IMR-90 (cell line): ENCODE data around the gene KIAA0232. TPM values are rescaled to one million over a fixed set of nuclear protein-coding genes. Genes with fewer than 3 reads are reported as not detected.

ENCODE experiments used
- ATAC-seq: fragments of 200-7000 bp; cut with Tn5 transposase; 2 replicates; pipeline ENCODE4 v1.9.1; 2020; ENCODE audit warnings: low read depth, mild to moderate bottlenecking, moderate library complexity
- Bru-seq: library from RNA; stranded (reverse); fragments of 400-500 nt; gene quantifications from one replicate; lab custom pipeline; 2021; lab: Mats Ljungman, UMichigan
- BruChase-seq, 2 experiments: library from RNA; stranded (reverse); fragments of 400-500 nt; gene quantifications; one replicate each; lab custom pipeline; 2021; lab: Mats Ljungman, UMichigan
- BruUV-seq: library from RNA; stranded (reverse); fragments of 400-500 nt; replicated peaks from 2 replicates; lab custom pipeline; 2021; lab: Mats Ljungman, UMichigan
- CTCF ChIA-PET: fragments of 300-600 bp; formaldehyde crosslinking; extraction: SDS; loops from one replicate; lab custom pipeline; 2021; ENCODE audit warnings: antibody characterized with exemption; lab: Yijun Ruan, JAX
- POLR2A ChIA-PET: fragments of 300-600 bp; sonication (Branson Sonifier 250); formaldehyde crosslinking; loops from one replicate; lab custom pipeline; 2022; ENCODE audit warnings: antibody characterized with exemption; ENCODE audit not compliant: unreplicated experiment; lab: Charles Lee
- DNase-seq: peaks from one replicate; pipeline ENCODE4 v3.0.0; 2013
- H2AFZ ChIP-seq: replicated peaks from 2 replicates; pipeline ENCODE3; 2013; ENCODE audit warnings: low read length, mild to moderate bottlenecking; ENCODE audit not compliant: poor library complexity
- H2AK5ac ChIP-seq: 2 replicates; pipeline ENCODE4 v1.6.1; 2013; ENCODE audit warnings: low read depth, low read length, inconsistent platforms
- H2AK9ac ChIP-seq: replicated peaks from 2 replicates; pipeline ENCODE3; 2013; ENCODE audit warnings: mild to moderate bottlenecking, low read depth, low read length, moderate library complexity; ENCODE audit not compliant: poor library complexity
- H2BK120ac ChIP-seq: 2 replicates; pipeline ENCODE4 v1.6.1; 2013; ENCODE audit warnings: low read depth, low read length, inconsistent platforms
- H2BK15ac ChIP-seq: 3 replicates; pipeline ENCODE4 v1.6.1; 2013; ENCODE audit warnings: low read depth, low read length, inconsistent platforms
- H2BK20ac ChIP-seq: 2 replicates; pipeline ENCODE4 v1.6.1; 2013; ENCODE audit warnings: low read depth, mild to moderate bottlenecking, inconsistent platforms, low read length, moderate library complexity
- H2BK5ac ChIP-seq: 2 replicates; pipeline ENCODE4 v1.6.1; 2013; ENCODE audit warnings: mild to moderate bottlenecking, low read depth, low read length, inconsistent platforms; ENCODE audit not compliant: poor library complexity, severe bottlenecking
- H3K14ac ChIP-seq: replicated peaks from 2 replicates; pipeline ENCODE4 v1.6.1; 2013; ENCODE audit warnings: low read depth, low read length, inconsistent platforms
- H3K18ac ChIP-seq: 2 replicates; pipeline ENCODE4 v1.6.1; 2013; ENCODE audit warnings: low read depth, low read length, control low read depth
- H3K23ac ChIP-seq: 2 replicates; pipeline ENCODE4 v1.6.1; 2013; ENCODE audit warnings: low read depth, low read length, inconsistent platforms
- H3K27ac ChIP-seq: 2 replicates; pipeline ENCODE4 v1.5.1; 2013; ENCODE audit warnings: mild to moderate bottlenecking, control low read depth, low read length; ENCODE audit not compliant: insufficient read depth
- H3K27me3 ChIP-seq: 2 replicates; pipeline ENCODE4 v1.6.1; 2013; ENCODE audit warnings: low read length; ENCODE audit not compliant: control insufficient read depth, insufficient read depth
- H3K36me3 ChIP-seq: 2 replicates; pipeline ENCODE4 v1.6.1; 2013; ENCODE audit warnings: low read length, mixed read lengths; ENCODE audit not compliant: control insufficient read depth, insufficient read depth
- H3K4ac ChIP-seq: 2 replicates; pipeline ENCODE4 v1.6.1; 2013; ENCODE audit warnings: low read depth, low read length, inconsistent platforms
- H3K4me1 ChIP-seq: 2 replicates; pipeline ENCODE4 v1.6.1; 2013; ENCODE audit warnings: low read length, mixed read lengths; ENCODE audit not compliant: control insufficient read depth, insufficient read depth
- H3K4me2 ChIP-seq: 2 replicates; pipeline ENCODE4 v1.6.1; 2013; ENCODE audit warnings: low read depth, mild to moderate bottlenecking, control low read depth, low read length, moderate library complexity
- H3K4me3 ChIP-seq: 2 replicates; pipeline ENCODE4 v1.5.1; 2013; ENCODE audit warnings: low read depth, mild to moderate bottlenecking, control low read depth, low read length, moderate library complexity; ENCODE audit not compliant: insufficient read depth
- H3K56ac ChIP-seq: 2 replicates; pipeline ENCODE4 v1.6.1; 2013; ENCODE audit warnings: low read length, inconsistent platforms; ENCODE audit not compliant: insufficient read depth; ENCODE audit errors: extremely low read depth
- H3K79me1 ChIP-seq, 2 experiments: 2 replicates each; pipeline ENCODE4 v1.6.1; 2013; ENCODE audit warnings: low read length in 2 of 2, inconsistent platforms in 1 of 2, low read depth in 1 of 2
- H3K9ac ChIP-seq: 2 replicates; pipeline ENCODE4 v1.6.1; 2013; ENCODE audit warnings: low read depth, low read length, control low read depth
- H3K9me1 ChIP-seq: 2 replicates; pipeline ENCODE4 v1.6.1; 2013; ENCODE audit warnings: low read length, inconsistent platforms; ENCODE audit not compliant: insufficient read depth
- H3K9me3 ChIP-seq: 2 replicates; pipeline ENCODE4 v1.6.1; 2013; ENCODE audit warnings: low read length; ENCODE audit not compliant: control insufficient read depth, insufficient read depth
- H4K20me1 ChIP-seq: 2 replicates; pipeline ENCODE4 v1.6.1; 2013; ENCODE audit warnings: low read length, inconsistent platforms; ENCODE audit not compliant: insufficient read depth
- H4K5ac ChIP-seq: 2 replicates; pipeline ENCODE4 v1.6.1; 2013; ENCODE audit warnings: mild to moderate bottlenecking, low read depth, low read length, control low read depth
- H4K8ac ChIP-seq, 2 experiments: 2 replicates each; pipeline ENCODE4 v1.6.1; 2013; ENCODE audit warnings: low read depth in 2 of 2, low read length in 2 of 2, control low read depth in 1 of 2, inconsistent platforms in 1 of 2
- H4K91ac ChIP-seq: 2 replicates; pipeline ENCODE4 v1.6.1; 2013; ENCODE audit warnings: low read depth, low read length, inconsistent platforms; ENCODE audit not compliant: insufficient read depth
- CEBPB ChIP-seq: IDR thresholded peaks from 2 replicates; pipeline ENCODE4 v1.6.1; 2012; ENCODE audit warnings: low read depth, low read length, improper control_type of control experiment
- CHD1 ChIP-seq: IDR thresholded peaks from 2 replicates; pipeline ENCODE4 v1.6.1; 2012; ENCODE audit warnings: low read depth, low read length, improper control_type of control experiment
- MXI1 ChIP-seq: IDR thresholded peaks from 2 replicates; pipeline ENCODE4 v1.6.1; 2012; ENCODE audit warnings: low read depth, mild to moderate bottlenecking, low read length, moderate library complexity, borderline replicate concordance
- NFE2L2 ChIP-seq: fragments of 150-350 bp; IDR thresholded peaks from 2 replicates; pipeline ENCODE4 v1.6.1; 2016; ENCODE audit warnings: low read depth, mild to moderate bottlenecking, low read length
- RAD21 ChIP-seq: IDR thresholded peaks from 2 replicates; pipeline ENCODE4 v1.6.1; 2012; ENCODE audit warnings: low read length, improper control_type of control experiment
- RFX5 ChIP-seq: IDR thresholded peaks from 2 replicates; pipeline ENCODE4 v1.8.0; 2012; ENCODE audit warnings: low read depth, mild to moderate bottlenecking, low read length, moderate library complexity
- USF2 ChIP-seq: fragments of 150-350 bp; IDR thresholded peaks from 2 replicates; pipeline ENCODE4 v1.6.1; 2017; ENCODE audit warnings: mild to moderate bottlenecking, antibody characterized with exemption, low read length, low read depth
- WGBS, 2 experiments: methylation state at CpG; one replicate each; pipeline versions ENCODE4 v1.1.5 to v1.1.7; 2013; ENCODE audit warnings: missing lambda C conversion rate in 2 of 2; ENCODE audit not compliant: insufficient read length in 1 of 2; ENCODE audit errors: extremely low coverage in 2 of 2; 5-methylcytosine and 5-hydroxymethylcytosine counted together
- dilution Hi-C: fragments of 300-500 bp; cut with HindIII; formaldehyde crosslinking; loops from one replicate; pipeline ENCODE4 v1.14.3; 2018; ENCODE audit warnings: low sequenced_read_pairs; ENCODE audit not compliant: unreplicated experiment
- in situ Hi-C: fragments of 300-500 bp; cut with MboI; formaldehyde crosslinking; loops from 3 replicates; pipeline ENCODE4 v1.14.3; 2019; ENCODE audit warnings: low sequenced_read_pairs, inconsistent platforms, mixed read lengths
- intact Hi-C: fragments of 100-400 bp; cut with micrococcal nuclease; formaldehyde crosslinking; loops from 2 replicates; pipeline ENCODE4 v1.10.0; 2022
- long read RNA-seq: library from polyadenylated mRNA; unstranded; transcript quantifications from one replicate; pipeline ENCODE4 v2.0.0, GENCODE V29; 2021; ENCODE audit not compliant: unreplicated experiment
- polyA plus RNA-seq, 3 experiments: library from polyadenylated mRNA; depleted of rRNA; stranded (reverse); fragments of >200 nt; gene quantifications; 2 replicates each; pipeline ENCODE4 v1.2.3, GENCODE V29; 2012; ENCODE audit warnings: low replicate concordance in 1 of 3
- total RNA-seq: library from RNA; depleted of rRNA; stranded (reverse); fragments of >200 nt; gene quantifications from 2 replicates; pipeline ENCODE4 v1.2.3, GENCODE V29; 2012; rRNA removed
- TF ChIP-seq, protein P1 (sequence below): fragments of 150-350 bp; IDR thresholded peaks from 2 replicates; pipeline ENCODE4 v1.6.1; 2016; ENCODE audit warnings: low read depth, mild to moderate bottlenecking, low read length, moderate library complexity, borderline replicate concordance

The KIAA0232 gene, protein sequence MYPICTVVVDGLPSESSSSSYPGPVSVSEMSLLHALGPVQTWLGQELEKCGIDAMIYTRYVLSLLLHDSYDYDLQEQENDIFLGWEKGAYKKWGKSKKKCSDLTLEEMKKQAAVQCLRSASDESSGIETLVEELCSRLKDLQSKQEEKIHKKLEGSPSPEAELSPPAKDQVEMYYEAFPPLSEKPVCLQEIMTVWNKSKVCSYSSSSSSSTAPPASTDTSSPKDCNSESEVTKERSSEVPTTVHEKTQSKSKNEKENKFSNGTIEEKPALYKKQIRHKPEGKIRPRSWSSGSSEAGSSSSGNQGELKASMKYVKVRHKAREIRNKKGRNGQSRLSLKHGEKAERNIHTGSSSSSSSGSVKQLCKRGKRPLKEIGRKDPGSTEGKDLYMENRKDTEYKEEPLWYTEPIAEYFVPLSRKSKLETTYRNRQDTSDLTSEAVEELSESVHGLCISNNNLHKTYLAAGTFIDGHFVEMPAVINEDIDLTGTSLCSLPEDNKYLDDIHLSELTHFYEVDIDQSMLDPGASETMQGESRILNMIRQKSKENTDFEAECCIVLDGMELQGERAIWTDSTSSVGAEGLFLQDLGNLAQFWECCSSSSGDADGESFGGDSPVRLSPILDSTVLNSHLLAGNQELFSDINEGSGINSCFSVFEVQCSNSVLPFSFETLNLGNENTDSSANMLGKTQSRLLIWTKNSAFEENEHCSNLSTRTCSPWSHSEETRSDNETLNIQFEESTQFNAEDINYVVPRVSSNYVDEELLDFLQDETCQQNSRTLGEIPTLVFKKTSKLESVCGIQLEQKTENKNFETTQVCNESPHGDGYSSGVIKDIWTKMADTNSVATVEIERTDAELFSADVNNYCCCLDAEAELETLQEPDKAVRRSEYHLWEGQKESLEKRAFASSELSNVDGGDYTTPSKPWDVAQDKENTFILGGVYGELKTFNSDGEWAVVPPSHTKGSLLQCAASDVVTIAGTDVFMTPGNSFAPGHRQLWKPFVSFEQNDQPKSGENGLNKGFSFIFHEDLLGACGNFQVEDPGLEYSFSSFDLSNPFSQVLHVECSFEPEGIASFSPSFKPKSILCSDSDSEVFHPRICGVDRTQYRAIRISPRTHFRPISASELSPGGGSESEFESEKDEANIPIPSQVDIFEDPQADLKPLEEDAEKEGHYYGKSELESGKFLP (N-terminal part only)
- 19.5 and 23.1 TPM in 2 replicates for total RNA-seq
- 5.8 and 6.8 TPM in 2 replicates for polyA plus RNA-seq (2012; rRNA removed)
- 1.8 and 4.3 TPM in 2 replicates for polyA plus RNA-seq (2012; cell fraction: cytosol; rRNA removed)
- polyA plus RNA-seq (2012; cell fraction: nucleus; rRNA removed; ENCODE audit: low replicate concordance), result 3.7 and 10.2 TPM in 2 replicates
- percentile 90 among the genes with signal in this experiment for Bru-seq, nascent RNA
- percentile 88 among the genes with signal in this experiment for BruChase-seq, experiment 1, labeled RNA remaining after a 6-hour chase
- percentile 89 among the genes with signal in this experiment for BruChase-seq, experiment 2, labeled RNA remaining after a 2-hour chase
- long read RNA-seq, partial matches to known transcripts, result 9 of 15 reads
- long read RNA-seq, other reads (novel, unspliced or antisense), result 5 of 15 reads

DNA sequence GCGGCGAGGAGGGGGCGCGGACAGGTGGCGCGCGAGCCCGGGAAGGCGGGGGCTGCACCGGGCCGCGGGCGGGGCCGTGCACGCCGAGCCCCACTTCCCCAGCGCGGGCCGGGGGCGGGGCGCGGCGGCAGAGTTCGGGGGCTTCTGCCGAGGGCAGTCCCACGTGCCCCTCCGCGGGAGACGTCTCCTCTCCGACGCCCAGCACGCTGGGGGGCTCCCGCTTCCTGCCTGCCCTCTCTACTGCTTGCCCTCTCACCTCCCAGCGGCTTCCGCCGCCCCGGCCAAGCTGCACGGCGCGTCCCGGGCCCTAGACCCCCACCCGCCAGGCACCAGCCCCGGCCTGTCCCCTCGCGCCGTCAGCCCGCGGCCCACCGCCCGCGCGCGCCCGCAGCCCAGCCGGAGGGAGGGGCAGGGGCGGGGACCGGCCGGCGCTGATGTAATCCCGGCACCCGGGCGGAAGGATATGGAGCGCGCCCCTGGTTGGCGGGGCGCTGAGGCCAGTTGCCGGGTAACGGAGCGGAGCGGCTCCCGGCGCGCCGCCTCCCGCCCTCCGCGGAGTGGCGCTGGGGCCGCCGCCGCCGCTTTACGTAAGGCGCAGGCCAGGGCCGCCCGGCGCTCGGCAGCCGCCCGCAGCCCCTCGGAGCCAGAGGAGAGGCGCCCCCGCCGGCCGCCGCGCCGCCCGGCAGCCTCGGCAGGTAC, at the start of gene KIAA0232:
Gene KIAA0232 (plus strand): TSS at position 581 of the 699 bp plus-strand sequence. CDS start 41,727 bp downstream, outside the sequence.
- H3K36me3 ChIP-seq, result no peaks in the 10 kb centered on the region
- H4K8ac ChIP-seq, result peak within 1 kb of the TSS in 1 of 2 experiments; percentile 80; a peak in 2 of 4 replicates
- H3K18ac ChIP-seq, result no peak within 1 kb of the TSS; the same call in 1 of the 2 replicates
- H3K14ac ChIP-seq, result peak within 1 kb of the TSS; percentile 81
- H3K9ac ChIP-seq, result peak within 1 kb of the TSS; percentile 83
- H2BK5ac ChIP-seq, result peak within 1 kb of the TSS; percentile 41
- peak within 1 kb of the TSS; percentile 72 for H3K4ac ChIP-seq
- DNase-seq (peak; percentile 93), ATAC-seq (peak; percentile 88)
- peak within 1 kb of the TSS; percentile 98 for H2AK9ac ChIP-seq
- H3K27me3 ChIP-seq, result peaks cover 2% of the 10 kb centered on the region
- no TSS peak for BruUV-seq
- no peak within 1 kb of the TSS for H2BK15ac ChIP-seq
- H3K9me1 ChIP-seq, result peaks cover 9% of the 10 kb centered on the region
- intact Hi-C loops (loop anchor here (2.0 to 10.0 kb wide), 2 partner anchors 93 to 203 kb away; no protein-coding TSS in a partner anchor), dilution Hi-C loops (no loop called here), in situ Hi-C loops (no loop called here)
- H2AFZ ChIP-seq, result peak within 1 kb of the TSS; percentile 94
- H2AK5ac ChIP-seq, result no peak within 1 kb of the TSS; the same call in 1 of the 2 replicates
- H3K79me1 ChIP-seq, result peaks cover 6 to 34% of the 10 kb centered on the region in 2 experiments
- peaks cover 34% of the 10 kb centered on the region for H4K20me1 ChIP-seq
- H2BK20ac ChIP-seq, result no peak within 1 kb of the TSS
- WGBS, 2 experiments, result 0% methylated on average over 30 of the region's 100 CpGs; no CpG with 5 or more reads in 1 of the 2 experiments
- H3K9me3 ChIP-seq, result no peaks in the 10 kb centered on the region
- ChIA-PET CTCF (interaction anchor here (1.6 kb wide), 1 partner anchor 14 kb away, joined by 3 read pairs; no protein-coding TSS in a partner anchor), POLR2A (no interaction called here)
- H3K27ac ChIP-seq, result peak within 1 kb of the TSS; percentile 89
- H3K4me2 ChIP-seq, result peak within 1 kb of the TSS; percentile 58
- peak within 1 kb of the TSS; percentile 78 for H3K4me3 ChIP-seq
- H3K56ac ChIP-seq, result peak within 1 kb of the TSS; percentile 83; the same call in 1 of the 2 replicates
- peaks cover 4% of the 10 kb centered on the region for H3K4me1 ChIP-seq
- no peak within 1 kb of the TSS; the same call in 1 of the 2 replicates for H4K5ac ChIP-seq
- no peak within 1 kb of the TSS for H2BK120ac ChIP-seq
- H4K91ac ChIP-seq, result peak within 1 kb of the TSS; percentile 56
- H3K23ac ChIP-seq, result peak within 1 kb of the TSS; percentile 51; the same call in 1 of the 2 replicates
- peak; percentile 73 for TF ChIP-seq CEBPB
- TF ChIP-seq NFE2L2, result no peak
- 0 out of 2 replicates have a peak, but pooled peaks have one; percentile 44 for TF ChIP-seq MXI1
- peak; percentile 3; the same call in 1 of the 2 replicates for TF ChIP-seq USF2
- TF ChIP-seq, protein P1, sequence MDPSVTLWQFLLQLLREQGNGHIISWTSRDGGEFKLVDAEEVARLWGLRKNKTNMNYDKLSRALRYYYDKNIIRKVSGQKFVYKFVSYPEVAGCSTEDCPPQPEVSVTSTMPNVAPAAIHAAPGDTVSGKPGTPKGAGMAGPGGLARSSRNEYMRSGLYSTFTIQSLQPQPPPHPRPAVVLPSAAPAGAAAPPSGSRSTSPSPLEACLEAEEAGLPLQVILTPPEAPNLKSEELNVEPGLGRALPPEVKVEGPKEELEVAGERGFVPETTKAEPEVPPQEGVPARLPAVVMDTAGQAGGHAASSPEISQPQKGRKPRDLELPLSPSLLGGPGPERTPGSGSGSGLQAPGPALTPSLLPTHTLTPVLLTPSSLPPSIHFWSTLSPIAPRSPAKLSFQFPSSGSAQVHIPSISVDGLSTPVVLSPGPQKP, result no peak
- TF ChIP-seq RAD21, result no peak; the same call in 1 of the 2 replicates
- no peak for TF ChIP-seq RFX5
- no peak for TF ChIP-seq CHD1
